Measurements from ENCODE around the gene AIF1. TPM values are rescaled to one million over a fixed set of nuclear protein-coding genes. Genes with fewer than 3 reads are reported as not detected.

AIF1 gene
- total RNA-seq, 2 experiments from 2014 or later = 16.3 to 22.0 TPM

DNA sequence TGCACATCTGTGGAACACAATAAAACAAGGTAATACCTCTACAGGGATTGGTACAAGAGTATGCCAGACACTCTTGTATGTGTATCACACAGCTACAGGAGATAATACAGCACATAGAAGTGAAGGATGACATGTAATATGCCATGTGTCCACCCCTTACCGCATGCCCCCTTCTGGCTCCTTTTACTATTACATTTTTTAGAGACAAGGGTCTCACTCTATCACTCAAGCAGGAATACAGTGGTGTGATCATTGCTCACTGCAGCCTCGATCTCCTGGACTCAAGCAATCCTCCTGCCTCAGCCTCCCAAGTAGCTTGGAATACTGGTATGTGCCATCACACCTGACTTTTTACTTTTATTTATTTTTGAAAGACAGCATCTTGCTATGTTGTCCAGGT lies 18.0 kb upstream of the AIF1 start:
- peak; percentile 82 for DNase-seq (ENCODE audit: low spot score)
- POLR2A ChIA-PET = interaction anchor here (0.6 to 6.2 kb wide), 5 partner anchors 8 to 55 kb away, joined by 3 to 49 read pairs (median 9); partner anchors contain the start of genes DDX39B and LTB
- TF ChIP-seq EZH2phosphoT487 (IDR thresholded peaks at IDR 0.05; ENCODE audit: borderline replicate concordance, low read depth, low read length) = no peak
- TF ChIP-seq, protein P1, sequence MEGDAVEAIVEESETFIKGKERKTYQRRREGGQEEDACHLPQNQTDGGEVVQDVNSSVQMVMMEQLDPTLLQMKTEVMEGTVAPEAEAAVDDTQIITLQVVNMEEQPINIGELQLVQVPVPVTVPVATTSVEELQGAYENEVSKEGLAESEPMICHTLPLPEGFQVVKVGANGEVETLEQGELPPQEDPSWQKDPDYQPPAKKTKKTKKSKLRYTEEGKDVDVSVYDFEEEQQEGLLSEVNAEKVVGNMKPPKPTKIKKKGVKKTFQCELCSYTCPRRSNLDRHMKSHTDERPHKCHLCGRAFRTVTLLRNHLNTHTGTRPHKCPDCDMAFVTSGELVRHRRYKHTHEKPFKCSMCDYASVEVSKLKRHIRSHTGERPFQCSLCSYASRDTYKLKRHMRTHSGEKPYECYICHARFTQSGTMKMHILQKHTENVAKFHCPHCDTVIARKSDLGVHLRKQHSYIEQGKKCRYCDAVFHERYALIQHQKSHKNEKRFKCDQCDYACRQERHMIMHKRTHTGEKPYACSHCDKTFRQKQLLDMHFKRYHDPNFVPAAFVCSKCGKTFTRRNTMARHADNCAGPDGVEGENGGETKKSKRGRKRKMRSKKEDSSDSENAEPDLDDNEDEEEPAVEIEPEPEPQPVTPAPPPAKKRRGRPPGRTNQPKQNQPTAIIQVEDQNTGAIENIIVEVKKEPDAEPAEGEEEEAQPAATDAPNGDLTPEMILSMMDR (conservative IDR thresholded peaks at IDR 0.05; ENCODE audit: low read length) = peak; percentile 84
- H3K9me3 ChIP-seq (ENCODE audit: low read length) = no peaks in the 10 kb centered on the region
- CTCF ChIA-PET (ENCODE audit: unreplicated experiment) = interaction anchor here (1.4 to 3.7 kb wide), 3 partner anchors 15 to 49 kb away, joined by 6 to 27 read pairs (median 23); partner anchors contain the start of genes ATP6V1G2, LTB and NFKBIL1
- H3K4me1 ChIP-seq (ENCODE audit: insufficient read depth, low read length, poor library complexity, severe bottlenecking) = peaks cover 29% of the 10 kb centered on the region
- BruUV-seq (replicated peaks) = no TSS peak
- intact Hi-C loops (cut with micrococcal nuclease; ENCODE audit: unreplicated experiment) = loop anchor here (1.0 kb wide), 1 partner anchor 16 kb away; no protein-coding TSS in a partner anchor
- H3K4me3 ChIP-seq (ENCODE audit: low read depth, low read length, poor library complexity, severe bottlenecking) = no peak overlapping the region
- no peak overlapping the region for H2AFZ ChIP-seq (ENCODE audit: low read length)
- H3K4me2 ChIP-seq (ENCODE audit: low read length) = no peak overlapping the region
- H3K27ac ChIP-seq (ENCODE audit: low read depth, low read length, poor library complexity, severe bottlenecking) = no peak overlapping the region
- H3K9me2 ChIP-seq (ENCODE audit: insufficient read depth, low read length) = no peaks in the 10 kb centered on the region
- H3K79me2 ChIP-seq (ENCODE audit: insufficient read depth, low read depth, low read length) = no peaks in the 10 kb centered on the region
- H4K20me1 ChIP-seq (ENCODE audit: insufficient read depth, low read length) = no peaks in the 10 kb centered on the region
- no peaks in the 10 kb centered on the region for H3K36me3 ChIP-seq (ENCODE audit: insufficient read depth, low read length)

- POLR2A ChIA-PET = interaction anchor here (0.7 to 2.0 kb wide), 2 partner anchors 10 to 26 kb away, joined by 3 to 4 read pairs; no protein-coding TSS in a partner anchor
- no peak for DNase-seq (ENCODE audit: low spot score)
- Histone ChIP-seq H3K79me2 (ENCODE audit: insufficient read depth, low read depth, low read length) (no peaks in the 10 kb centered on the region), H4K20me1 (ENCODE audit: insufficient read depth, low read length) (no peaks in the 10 kb centered on the region), H2AFZ (ENCODE audit: low read length) (no peak overlapping the region), H3K9me3 (ENCODE audit: low read length) (no peaks in the 10 kb centered on the region), H3K4me3 (ENCODE audit: low read depth, low read length, poor library complexity, severe bottlenecking) (no peak overlapping the region), H3K4me2 (ENCODE audit: low read length) (no peak overlapping the region), H3K9me2 (ENCODE audit: insufficient read depth, low read length) (no peaks in the 10 kb centered on the region), H3K27ac (ENCODE audit: low read depth, low read length, poor library complexity, severe bottlenecking) (no peak overlapping the region), H3K36me3 (ENCODE audit: insufficient read depth, low read length) (no peaks in the 10 kb centered on the region), H3K4me1 (ENCODE audit: insufficient read depth, low read length, poor library complexity, severe bottlenecking) (no peaks in the 10 kb centered on the region)
- CTCF ChIA-PET (ENCODE audit: unreplicated experiment) = no interaction called here
- no TSS peak for BruUV-seq (replicated peaks)
- no peak for TF ChIP-seq EZH2phosphoT487 (IDR thresholded peaks at IDR 0.05; ENCODE audit: borderline replicate concordance, low read depth, low read length)
- TF ChIP-seq, protein P1 (conservative IDR thresholded peaks at IDR 0.05; ENCODE audit: low read length) = no peak
- intact Hi-C loops (cut with micrococcal nuclease; ENCODE audit: unreplicated experiment) = no loop called here
Observed at GRCh38 chr6:31607317-31607716, 7.7 kb upstream of the AIF1 start.

Measured in OCI-LY7 (cell line).